K562 (cell line): Measurements from ENCODE around the gene TCF23.

Experiments used
- BRCA1 ChIP-seq, 2 experiments: fragments of 450-650 bp in 1 of 2; sonication (generic) in 1 of 2; formaldehyde crosslinking in 1 of 2; IDR thresholded peaks; 2 replicates each; pipeline versions ENCODE4 v1.5.0 to v1.6.1; 2017 to 2020; ENCODE audit warnings: mild to moderate bottlenecking in 1 of 2, missing genetic modification reagents in 1 of 2
- FOXJ2 ChIP-seq: fragments of 200-800 bp; sonication (Bioruptor generic); IDR thresholded peaks from 2 replicates; pipeline ENCODE4 v1.6.1; 2016; ENCODE audit warnings: missing genetic modification characterization, missing compliant biosample characterization
- KHSRP ChIP-seq: fragments of 450-650 bp; IDR thresholded peaks from 2 replicates; pipeline ENCODE4 v1.6.1; 2017
- POLR2A ChIP-seq: fragments of 450-650 bp; conservative IDR thresholded peaks from 2 replicates; pipeline ENCODE4 v1.6.1; 2016
- ZNF561 ChIP-seq: fragments of 450-650 bp; formaldehyde crosslinking; conservative IDR thresholded peaks from 2 replicates; pipeline ENCODE4 v1.4.0; 2020; ENCODE audit warnings: mild to moderate bottlenecking, moderate library complexity

DNA sequence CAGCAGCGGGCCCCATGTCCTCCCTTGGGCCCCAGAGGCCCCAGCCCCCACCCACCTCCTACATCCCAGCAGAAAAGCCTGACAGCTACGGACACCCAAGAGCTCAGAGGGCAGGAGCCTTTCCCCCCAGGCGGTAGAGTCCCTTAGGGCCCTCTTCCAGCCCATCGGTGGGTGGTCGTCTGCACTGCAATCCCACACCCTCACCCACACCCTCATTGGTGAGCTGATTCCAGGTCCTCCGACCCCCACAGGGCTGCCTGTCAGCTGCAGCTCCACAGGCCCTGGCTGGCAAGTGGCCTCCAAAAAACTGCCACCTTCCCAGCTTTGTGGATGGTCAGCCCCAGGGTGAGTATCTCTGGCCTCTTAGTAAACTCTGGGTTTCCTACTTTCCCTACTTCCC, 10.5 kb downstream of the TCF23 start:
- TF ChIP-seq FOXJ2 (tag): no peak
- no peak for TF ChIP-seq BRCA1 (IDR thresholded peaks at IDR 0.05)
- no peak for TF ChIP-seq BRCA1 (CRISPR knock-in tag; IDR thresholded peaks at IDR 0.05)
- no peak for TF ChIP-seq KHSRP
- TF ChIP-seq ZNF561 (CRISPR knock-in tag): no peak
- no peak for TF ChIP-seq POLR2A
